Adrenal gland (tissue), 5 donors: Measurements from ENCODE around the gene BCL11A.

Source experiments
- POLR2A ChIP-seq, 2 donors: fragments of 450-650 bp; IDR thresholded peaks; one replicate each; pipeline ENCODE4 v1.6.1; 2017; ENCODE audit warnings: antibody characterized with exemption in 2 of 2, mild to moderate bottlenecking in 2 of 2, moderate library complexity in 1 of 2
- TF ChIP-seq, protein P1 (sequence below), 6 experiments: fragments of 450-650 bp in 4 of 6; fragments of 200-600 bp in 2 of 6; sonication (generic) in 1 of 6; IDR thresholded peaks; 1 replicate in 5 of 6; 2 replicates in 1 of 6; pipeline versions ENCODE4 v1.5.1 to v1.8.0; 2016 to 2021; ENCODE audit warnings: antibody characterized with exemption in 6 of 6, mild to moderate bottlenecking in 2 of 6, moderate library complexity in 1 of 6
- donor health status: DM: no; HTN: no; CAD: no.

DNA sequence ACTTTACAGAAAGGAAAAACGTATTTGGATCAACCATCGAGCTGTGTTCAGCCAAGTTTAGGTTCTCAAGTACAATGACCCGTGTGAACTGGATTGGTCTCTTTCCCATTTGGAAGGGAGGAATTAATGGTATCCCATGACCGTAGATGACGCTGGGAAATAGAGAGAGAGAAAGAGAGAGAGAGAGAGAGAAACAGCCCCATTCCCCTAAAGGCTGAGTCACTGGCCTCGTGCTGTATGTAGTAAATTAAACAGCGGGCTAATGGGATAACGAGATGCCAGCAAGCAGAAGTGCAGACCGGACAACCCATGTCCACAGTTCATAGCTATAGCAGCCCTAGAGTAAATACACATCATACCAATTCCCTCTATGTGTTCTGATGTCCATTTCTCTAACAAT lies 99.6 kb downstream of the BCL11A start:
- TF ChIP-seq, protein P1, sequence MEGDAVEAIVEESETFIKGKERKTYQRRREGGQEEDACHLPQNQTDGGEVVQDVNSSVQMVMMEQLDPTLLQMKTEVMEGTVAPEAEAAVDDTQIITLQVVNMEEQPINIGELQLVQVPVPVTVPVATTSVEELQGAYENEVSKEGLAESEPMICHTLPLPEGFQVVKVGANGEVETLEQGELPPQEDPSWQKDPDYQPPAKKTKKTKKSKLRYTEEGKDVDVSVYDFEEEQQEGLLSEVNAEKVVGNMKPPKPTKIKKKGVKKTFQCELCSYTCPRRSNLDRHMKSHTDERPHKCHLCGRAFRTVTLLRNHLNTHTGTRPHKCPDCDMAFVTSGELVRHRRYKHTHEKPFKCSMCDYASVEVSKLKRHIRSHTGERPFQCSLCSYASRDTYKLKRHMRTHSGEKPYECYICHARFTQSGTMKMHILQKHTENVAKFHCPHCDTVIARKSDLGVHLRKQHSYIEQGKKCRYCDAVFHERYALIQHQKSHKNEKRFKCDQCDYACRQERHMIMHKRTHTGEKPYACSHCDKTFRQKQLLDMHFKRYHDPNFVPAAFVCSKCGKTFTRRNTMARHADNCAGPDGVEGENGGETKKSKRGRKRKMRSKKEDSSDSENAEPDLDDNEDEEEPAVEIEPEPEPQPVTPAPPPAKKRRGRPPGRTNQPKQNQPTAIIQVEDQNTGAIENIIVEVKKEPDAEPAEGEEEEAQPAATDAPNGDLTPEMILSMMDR (IDR thresholded peaks at IDR 0.05) = no peak
- no peak for TF ChIP-seq POLR2A (IDR thresholded peaks at IDR 0.05)
